ENCODE data around the gene TIE1.

The TIE1 gene

GRCh38 chr1:43292679-43293078 lies 8.1 kb upstream of the TIE1 start:
- no peak for DNase-seq (ENCODE audit: low read depth)
- no peak overlapping the region for H3K4me3 ChIP-seq (ENCODE audit: low read depth, low read length)
- TF ChIP-seq MYC (IDR thresholded peaks at IDR 0.05; ENCODE audit: low read depth, low read length) (no peak), POLR2A (IDR thresholded peaks at IDR 0.05; ENCODE audit: extremely low read depth, insufficient read length) (no peak)
- TF ChIP-seq, protein P1, sequence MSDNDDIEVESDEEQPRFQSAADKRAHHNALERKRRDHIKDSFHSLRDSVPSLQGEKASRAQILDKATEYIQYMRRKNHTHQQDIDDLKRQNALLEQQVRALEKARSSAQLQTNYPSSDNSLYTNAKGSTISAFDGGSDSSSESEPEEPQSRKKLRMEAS (IDR thresholded peaks at IDR 0.05; ENCODE audit: low read depth, low read length): no peak
- TF ChIP-seq, protein P2, sequence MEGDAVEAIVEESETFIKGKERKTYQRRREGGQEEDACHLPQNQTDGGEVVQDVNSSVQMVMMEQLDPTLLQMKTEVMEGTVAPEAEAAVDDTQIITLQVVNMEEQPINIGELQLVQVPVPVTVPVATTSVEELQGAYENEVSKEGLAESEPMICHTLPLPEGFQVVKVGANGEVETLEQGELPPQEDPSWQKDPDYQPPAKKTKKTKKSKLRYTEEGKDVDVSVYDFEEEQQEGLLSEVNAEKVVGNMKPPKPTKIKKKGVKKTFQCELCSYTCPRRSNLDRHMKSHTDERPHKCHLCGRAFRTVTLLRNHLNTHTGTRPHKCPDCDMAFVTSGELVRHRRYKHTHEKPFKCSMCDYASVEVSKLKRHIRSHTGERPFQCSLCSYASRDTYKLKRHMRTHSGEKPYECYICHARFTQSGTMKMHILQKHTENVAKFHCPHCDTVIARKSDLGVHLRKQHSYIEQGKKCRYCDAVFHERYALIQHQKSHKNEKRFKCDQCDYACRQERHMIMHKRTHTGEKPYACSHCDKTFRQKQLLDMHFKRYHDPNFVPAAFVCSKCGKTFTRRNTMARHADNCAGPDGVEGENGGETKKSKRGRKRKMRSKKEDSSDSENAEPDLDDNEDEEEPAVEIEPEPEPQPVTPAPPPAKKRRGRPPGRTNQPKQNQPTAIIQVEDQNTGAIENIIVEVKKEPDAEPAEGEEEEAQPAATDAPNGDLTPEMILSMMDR (IDR thresholded peaks at IDR 0.05; ENCODE audit: low read depth, low read length): no peak

DNA sequence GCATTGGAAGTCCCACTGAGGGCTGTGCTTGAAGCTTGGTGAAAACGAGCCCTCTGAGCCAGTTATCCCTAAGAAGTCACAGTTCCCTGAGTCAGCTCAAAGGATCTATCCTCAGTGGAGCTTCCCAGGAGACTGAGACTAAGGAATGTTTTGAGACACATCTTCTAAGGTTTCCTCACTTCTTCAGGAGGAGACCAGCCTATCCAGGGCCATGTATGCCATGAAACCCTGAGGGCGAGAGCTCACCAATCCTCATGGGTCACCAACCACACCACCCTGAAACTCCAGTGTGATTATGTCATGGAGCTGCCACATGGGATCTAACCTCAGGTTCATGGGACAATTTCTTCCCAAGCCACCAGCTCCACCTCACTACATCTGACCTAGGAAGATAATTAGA lies 7.6 kb upstream of the TIE1 start:
- TF ChIP-seq MYC (IDR thresholded peaks at IDR 0.05; ENCODE audit: low read depth, low read length) (no peak), POLR2A (IDR thresholded peaks at IDR 0.05; ENCODE audit: extremely low read depth, insufficient read length) (no peak)
- TF ChIP-seq, protein P1 (IDR thresholded peaks at IDR 0.05; ENCODE audit: low read depth, low read length): no peak
- TF ChIP-seq, protein P2 (IDR thresholded peaks at IDR 0.05; ENCODE audit: low read depth, low read length): no peak

DNA sequence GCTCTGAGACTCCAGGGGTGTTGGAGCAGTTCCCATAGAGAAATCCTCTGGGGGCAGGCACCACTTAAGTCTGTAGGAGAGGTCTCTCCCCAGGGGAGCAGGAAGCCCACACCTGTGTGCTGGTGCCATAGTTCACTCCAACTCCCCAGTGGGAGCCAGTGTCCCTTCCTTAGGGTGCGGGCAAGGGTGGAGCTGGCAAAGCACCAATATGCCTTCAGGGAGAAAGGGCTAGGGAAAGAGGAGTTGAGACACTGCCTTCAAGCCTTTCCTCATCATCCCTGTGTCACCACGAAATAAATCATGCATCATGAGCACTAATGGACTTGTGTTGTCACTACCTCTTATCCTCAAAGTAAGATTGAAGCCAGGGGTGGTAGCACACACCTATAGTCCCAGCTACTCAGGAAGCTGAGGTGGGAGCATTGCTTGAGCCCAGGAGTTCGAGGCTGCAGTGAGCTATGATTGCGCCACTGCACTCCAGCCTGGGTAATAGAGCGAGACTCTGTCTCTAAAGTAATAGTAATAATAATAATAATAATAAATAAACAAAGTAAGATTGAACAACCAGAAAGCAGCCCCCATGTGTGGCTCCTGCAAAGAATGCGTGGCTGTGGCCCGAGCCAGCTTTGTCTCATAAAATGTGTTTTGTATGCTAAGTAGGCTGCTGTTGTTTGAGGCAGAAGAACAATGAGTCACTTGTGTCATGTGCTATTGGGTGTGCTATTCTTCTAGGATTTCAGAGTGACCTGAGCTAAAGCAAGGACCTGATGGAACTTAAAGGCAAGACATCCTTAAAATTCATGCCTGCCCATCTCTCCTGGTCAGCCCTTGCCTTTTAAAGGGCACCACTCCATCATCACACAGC lies 6.7 kb upstream of the TIE1 start:
- H3K4me3 ChIP-seq (ENCODE audit: low read depth, low read length): no peak overlapping the region
- TF ChIP-seq, protein P2 (IDR thresholded peaks at IDR 0.05; ENCODE audit: low read depth, low read length): no peak
- TF ChIP-seq POLR2A (IDR thresholded peaks at IDR 0.05; ENCODE audit: extremely low read depth, insufficient read length) (no peak), MYC (IDR thresholded peaks at IDR 0.05; ENCODE audit: low read depth, low read length) (no peak)
- TF ChIP-seq, protein P1 (IDR thresholded peaks at IDR 0.05; ENCODE audit: low read depth, low read length): no peak
- no peak for DNase-seq (ENCODE audit: low read depth)

More for the DNA sequence above, 7.6 kb upstream of the TIE1 start:
- H3K4me3 ChIP-seq (ENCODE audit: low read depth, low read length): no peak overlapping the region
- DNase-seq (ENCODE audit: low read depth): no peak

DNA sequence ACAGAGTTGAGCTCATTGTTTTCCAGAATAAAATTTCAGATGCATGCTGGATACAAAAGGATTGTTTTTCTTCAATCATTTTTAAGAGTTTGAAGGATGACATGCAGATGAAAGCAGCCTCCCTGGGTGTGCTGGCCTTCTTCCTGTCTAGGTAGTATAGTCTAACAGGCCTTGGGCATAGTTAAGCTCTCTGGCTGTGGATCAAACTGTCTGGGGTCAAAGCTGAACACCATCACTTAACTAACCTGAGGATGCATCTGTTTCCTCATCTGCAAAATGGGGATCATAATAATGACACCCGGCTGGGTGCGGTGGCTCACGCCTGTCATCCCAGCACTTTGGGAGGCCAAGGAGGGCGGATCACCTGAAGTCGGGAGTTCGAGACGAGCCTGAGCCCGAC lies 6.0 kb upstream of the TIE1 start:
- TF ChIP-seq POLR2A (IDR thresholded peaks at IDR 0.05; ENCODE audit: extremely low read depth, insufficient read length): no peak
- TF ChIP-seq, protein P1 (IDR thresholded peaks at IDR 0.05; ENCODE audit: low read depth, low read length): no peak
- TF ChIP-seq, protein P2 (IDR thresholded peaks at IDR 0.05; ENCODE audit: low read depth, low read length): no peak
- no peak for TF ChIP-seq MYC (IDR thresholded peaks at IDR 0.05; ENCODE audit: low read depth, low read length)
- no peak overlapping the region for H3K4me3 ChIP-seq (ENCODE audit: low read depth, low read length)
- DNase-seq (ENCODE audit: low read depth): no peak

- H3K4me3 ChIP-seq (ENCODE audit: low read depth, low read length): no peak overlapping the region
- TF ChIP-seq, protein P2 (IDR thresholded peaks at IDR 0.05; ENCODE audit: low read depth, low read length): no peak
- TF ChIP-seq POLR2A (IDR thresholded peaks at IDR 0.05; ENCODE audit: extremely low read depth, insufficient read length) (no peak), MYC (IDR thresholded peaks at IDR 0.05; ENCODE audit: low read depth, low read length) (no peak)
- TF ChIP-seq, protein P1 (IDR thresholded peaks at IDR 0.05; ENCODE audit: low read depth, low read length): no peak
- DNase-seq (ENCODE audit: low read depth): no peak
Observed at GRCh38 chr1:43296207-43296606, 4.6 kb upstream of the TIE1 start.

All from NB4 (cell line).